ENCODE results near the gene NLK. TPM values are rescaled to one million over a fixed set of nuclear protein-coding genes. Genes with fewer than 3 reads are reported as not detected.
"Not testable (repeated sequence)": the region's sequence is repeated elsewhere in the genome, so short reads cannot be mapped to it uniquely, and the experiment has no call there.

Gene NLK
- total RNA-seq, 4 donors from 2014 or later, result 7.7 to 20.8 (median 11.5) TPM

- Histone ChIP-seq H3K27me3 (no peaks in the 10 kb centered on the region), H3K9me3 (no peaks in the 10 kb centered on the region), H3K27ac (no peak overlapping the region), H3K4me1 (no peaks in the 10 kb centered on the region), H3K4me3 (no peak overlapping the region), H3K36me3 (no peaks in the 10 kb centered on the region)
- 77% methylated on average over 2 of the region's 2 CpGs for WGBS
- TF ChIP-seq, protein P1, sequence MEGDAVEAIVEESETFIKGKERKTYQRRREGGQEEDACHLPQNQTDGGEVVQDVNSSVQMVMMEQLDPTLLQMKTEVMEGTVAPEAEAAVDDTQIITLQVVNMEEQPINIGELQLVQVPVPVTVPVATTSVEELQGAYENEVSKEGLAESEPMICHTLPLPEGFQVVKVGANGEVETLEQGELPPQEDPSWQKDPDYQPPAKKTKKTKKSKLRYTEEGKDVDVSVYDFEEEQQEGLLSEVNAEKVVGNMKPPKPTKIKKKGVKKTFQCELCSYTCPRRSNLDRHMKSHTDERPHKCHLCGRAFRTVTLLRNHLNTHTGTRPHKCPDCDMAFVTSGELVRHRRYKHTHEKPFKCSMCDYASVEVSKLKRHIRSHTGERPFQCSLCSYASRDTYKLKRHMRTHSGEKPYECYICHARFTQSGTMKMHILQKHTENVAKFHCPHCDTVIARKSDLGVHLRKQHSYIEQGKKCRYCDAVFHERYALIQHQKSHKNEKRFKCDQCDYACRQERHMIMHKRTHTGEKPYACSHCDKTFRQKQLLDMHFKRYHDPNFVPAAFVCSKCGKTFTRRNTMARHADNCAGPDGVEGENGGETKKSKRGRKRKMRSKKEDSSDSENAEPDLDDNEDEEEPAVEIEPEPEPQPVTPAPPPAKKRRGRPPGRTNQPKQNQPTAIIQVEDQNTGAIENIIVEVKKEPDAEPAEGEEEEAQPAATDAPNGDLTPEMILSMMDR (IDR thresholded peaks at IDR 0.05), result no peak
- TF ChIP-seq POLR2A (IDR thresholded peaks at IDR 0.05) (no peak), POLR2AphosphoS5 (IDR thresholded peaks at IDR 0.05) (no peak), EP300 (IDR thresholded peaks at IDR 0.05) (no peak)
- DNase-seq (ENCODE audit: low spot score in 2 of 2), result no peak
These were observed 111.7 kb downstream of the NLK start for GRCh38 chr17:28154214-28154613.

- not testable (repeated sequence) for H3K36me3 ChIP-seq; H3K9me3 ChIP-seq; H3K4me1 ChIP-seq; H3K4me3 ChIP-seq; H3K27ac ChIP-seq; DNase-seq (ENCODE audit: low spot score in 2 of 2); H3K27me3 ChIP-seq
- WGBS, result 99% methylated on average over 4 of the region's 4 CpGs
These were observed 112.9 kb downstream of the NLK start for GRCh38 chr17:28155405-28155804.

- Histone ChIP-seq H3K9me3 (no peaks in the 10 kb centered on the region), H3K4me3 (no peak overlapping the region), H3K27ac (no peak overlapping the region), H3K36me3 (peaks cover 2% of the 10 kb centered on the region), H3K4me1 (no peaks in the 10 kb centered on the region), H3K27me3 (no peaks in the 10 kb centered on the region)
- TF ChIP-seq, protein P1 (IDR thresholded peaks at IDR 0.05), result no peak
- TF ChIP-seq EP300 (IDR thresholded peaks at IDR 0.05), result no peak
- no peak for TF ChIP-seq POLR2AphosphoS5 (IDR thresholded peaks at IDR 0.05)
- TF ChIP-seq POLR2A (IDR thresholded peaks at IDR 0.05), result no peak
- no peak for DNase-seq (ENCODE audit: low spot score in 2 of 2)
- WGBS, result 100% methylated on average over 1 of the region's 1 CpG
These were observed 116.5 kb downstream of the NLK start for GRCh38 chr17:28159004-28159403.

- Histone ChIP-seq H3K4me1 (no peaks in the 10 kb centered on the region), H3K4me3 (no peak overlapping the region), H3K27ac (no peak overlapping the region), H3K9me3 (no peaks in the 10 kb centered on the region), H3K27me3 (no peaks in the 10 kb centered on the region), H3K36me3 (peaks cover 4% of the 10 kb centered on the region)
- no peak for DNase-seq (ENCODE audit: low spot score in 2 of 2)
- TF ChIP-seq EP300 (IDR thresholded peaks at IDR 0.05), result no peak
- WGBS, result 91% methylated on average over 5 of the region's 5 CpGs
These were observed 117.4 kb downstream of the NLK start for GRCh38 chr17:28159924-28160323.

DNA sequence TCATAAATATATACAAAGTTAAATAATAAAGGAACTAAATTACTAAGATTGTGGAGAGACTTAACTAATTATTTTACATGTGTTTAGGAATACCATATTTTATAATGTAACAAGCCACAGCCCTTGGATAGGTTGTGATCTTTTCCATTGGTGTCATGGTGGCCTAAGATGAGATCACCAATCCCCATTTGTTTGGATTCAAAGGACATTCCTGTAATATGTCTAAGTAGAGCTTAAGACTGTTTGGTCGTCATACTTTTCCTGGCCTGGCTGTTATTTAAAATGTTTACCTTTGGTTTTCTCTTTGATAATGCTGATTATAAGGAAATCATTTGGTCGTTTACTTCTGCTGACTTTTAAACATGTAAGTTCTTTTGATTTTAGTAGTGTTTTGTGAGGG, 118.1 kb downstream of the NLK start:
- H3K9me3 ChIP-seq, result no peaks in the 10 kb centered on the region
- DNase-seq (ENCODE audit: low spot score in 2 of 2), result no peak
- peaks cover 4% of the 10 kb centered on the region for H3K36me3 ChIP-seq
- WGBS, result 87% methylated on average over 2 of the region's 2 CpGs
- TF ChIP-seq, protein P1 (IDR thresholded peaks at IDR 0.05), result no peak
- TF ChIP-seq POLR2AphosphoS5 (IDR thresholded peaks at IDR 0.05) (no peak), POLR2A (IDR thresholded peaks at IDR 0.05) (no peak), EP300 (IDR thresholded peaks at IDR 0.05) (no peak)
- no peaks in the 10 kb centered on the region for H3K4me1 ChIP-seq
- H3K27me3 ChIP-seq, result no peaks in the 10 kb centered on the region
- H3K27ac ChIP-seq, result no peak overlapping the region
- H3K4me3 ChIP-seq, result no peak overlapping the region

DNA sequence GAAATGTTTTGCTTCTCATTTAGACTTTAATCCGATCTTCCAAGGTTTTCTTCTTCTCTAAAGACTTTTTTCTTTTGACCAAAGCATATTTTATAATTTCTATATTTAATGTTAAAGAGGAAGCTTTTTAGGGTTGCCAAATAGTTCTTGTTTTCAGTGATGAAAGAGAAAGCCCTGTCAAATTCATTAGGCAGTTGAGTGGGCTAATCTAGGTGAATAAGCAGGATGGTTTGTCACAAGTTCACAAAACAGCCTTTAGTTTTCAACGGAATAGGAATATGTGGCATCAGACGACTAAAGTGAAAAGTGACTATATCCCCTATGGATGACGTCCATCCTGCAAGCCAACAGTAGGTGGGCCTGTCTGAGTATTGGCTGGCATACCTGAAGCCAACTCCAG, 118.8 kb downstream of the NLK start:
- 87% methylated on average over 4 of the region's 4 CpGs for WGBS
- Histone ChIP-seq H3K27me3 (no peaks in the 10 kb centered on the region), H3K4me3 (no peak overlapping the region), H3K4me1 (no peaks in the 10 kb centered on the region), H3K27ac (no peak overlapping the region), H3K9me3 (no peaks in the 10 kb centered on the region), H3K36me3 (peaks cover 4% of the 10 kb centered on the region)
- no peak for DNase-seq (ENCODE audit: low spot score in 2 of 2)
- TF ChIP-seq POLR2AphosphoS5 (IDR thresholded peaks at IDR 0.05) (no peak), EP300 (IDR thresholded peaks at IDR 0.05) (no peak), POLR2A (IDR thresholded peaks at IDR 0.05) (no peak)
- TF ChIP-seq, protein P1 (IDR thresholded peaks at IDR 0.05), result no peak

All from suprapubic skin (tissue), 4 donors.